C4-2B (cell line): ENCODE measurements around the gene TNNT2.

Experiments used
- ZFX ChIP-seq: fragments of 450-650 bp; IDR thresholded peaks from 2 replicates; pipeline ENCODE4 v1.6.1; 2017
- TF ChIP-seq, protein P1 (sequence below): fragments of 450-650 bp; conservative IDR thresholded peaks from 2 replicates; pipeline ENCODE4 v1.5.1; 2017; ENCODE audit warnings: mild to moderate bottlenecking

DNA sequence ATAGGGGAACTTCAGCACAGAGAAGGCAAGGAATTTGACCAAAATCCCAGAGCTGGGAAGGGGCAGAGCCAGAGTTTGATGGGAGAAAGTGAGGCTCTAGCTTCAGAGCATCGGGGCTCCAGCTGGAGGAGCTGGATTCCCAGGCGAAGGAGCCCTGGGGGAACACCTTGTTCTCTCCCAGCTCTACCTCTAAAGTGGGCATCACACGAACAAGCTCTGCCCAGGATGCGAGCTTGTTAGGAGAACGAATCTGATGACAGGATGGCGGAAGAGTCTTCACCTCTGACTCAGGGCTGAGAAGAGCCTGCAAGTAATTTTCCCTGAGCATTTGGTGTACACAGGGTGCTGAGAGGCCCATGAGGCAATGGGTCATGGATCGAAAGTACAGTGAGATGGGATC, 22.0 kb downstream of the TNNT2 start:
- TF ChIP-seq, protein P1, sequence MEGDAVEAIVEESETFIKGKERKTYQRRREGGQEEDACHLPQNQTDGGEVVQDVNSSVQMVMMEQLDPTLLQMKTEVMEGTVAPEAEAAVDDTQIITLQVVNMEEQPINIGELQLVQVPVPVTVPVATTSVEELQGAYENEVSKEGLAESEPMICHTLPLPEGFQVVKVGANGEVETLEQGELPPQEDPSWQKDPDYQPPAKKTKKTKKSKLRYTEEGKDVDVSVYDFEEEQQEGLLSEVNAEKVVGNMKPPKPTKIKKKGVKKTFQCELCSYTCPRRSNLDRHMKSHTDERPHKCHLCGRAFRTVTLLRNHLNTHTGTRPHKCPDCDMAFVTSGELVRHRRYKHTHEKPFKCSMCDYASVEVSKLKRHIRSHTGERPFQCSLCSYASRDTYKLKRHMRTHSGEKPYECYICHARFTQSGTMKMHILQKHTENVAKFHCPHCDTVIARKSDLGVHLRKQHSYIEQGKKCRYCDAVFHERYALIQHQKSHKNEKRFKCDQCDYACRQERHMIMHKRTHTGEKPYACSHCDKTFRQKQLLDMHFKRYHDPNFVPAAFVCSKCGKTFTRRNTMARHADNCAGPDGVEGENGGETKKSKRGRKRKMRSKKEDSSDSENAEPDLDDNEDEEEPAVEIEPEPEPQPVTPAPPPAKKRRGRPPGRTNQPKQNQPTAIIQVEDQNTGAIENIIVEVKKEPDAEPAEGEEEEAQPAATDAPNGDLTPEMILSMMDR = no peak
- no peak for TF ChIP-seq ZFX
